ENCODE results near the gene CD40.

The CD40 gene

GRCh38 chr20:46101957-46102356 is 16.2 kb upstream of the CD40 start:
- no peaks in the 10 kb centered on the region for H3K9me3 ChIP-seq (ENCODE audit: insufficient read depth, low read depth, low read length)
- no peaks in the 10 kb centered on the region for H3K9me2 ChIP-seq (replicated peaks; ENCODE audit: low read depth, low read length)
- H3K79me2 ChIP-seq (ENCODE audit: insufficient read depth, low read length) = no peaks in the 10 kb centered on the region
- no peak overlapping the region for H3K9ac ChIP-seq (ENCODE audit: low read depth, low read length, poor library complexity, severe bottlenecking)
- H4K20me1 ChIP-seq (ENCODE audit: insufficient read depth, low read length, poor library complexity, severe bottlenecking) = no peaks in the 10 kb centered on the region
- H3F3A ChIP-seq (ENCODE audit: low read depth) = no peaks in the 10 kb centered on the region
- no peaks in the 10 kb centered on the region for H3K4me1 ChIP-seq (ENCODE audit: insufficient read depth, low read length, poor library complexity, severe bottlenecking)
- no peak overlapping the region for H3K4me2 ChIP-seq (ENCODE audit: low read depth, low read length, poor library complexity, severe bottlenecking)
- no peaks in the 10 kb centered on the region for H3K36me3 ChIP-seq (ENCODE audit: insufficient read depth, low read length)
- no peak overlapping the region for H2AFZ ChIP-seq (ENCODE audit: low read length)
- H3K4me3 ChIP-seq (ENCODE audit: low read length, poor library complexity, severe bottlenecking) = no peak overlapping the region
- TF ChIP-seq CTCF (conservative IDR thresholded peaks at IDR 0.05; ENCODE audit: low read length) (no peak), EZH2phosphoT487 (IDR thresholded peaks at IDR 0.05; ENCODE audit: borderline replicate concordance) (no peak)
- H3K27me3 ChIP-seq (ENCODE audit: insufficient read depth, low read length, poor library complexity, severe bottlenecking) = no peaks in the 10 kb centered on the region

- Histone ChIP-seq H3K9me2 (replicated peaks; ENCODE audit: low read depth, low read length) (no peaks in the 10 kb centered on the region), H4K20me1 (ENCODE audit: insufficient read depth, low read length, poor library complexity, severe bottlenecking) (no peaks in the 10 kb centered on the region), H3K4me3 (ENCODE audit: low read length, poor library complexity, severe bottlenecking) (no peak overlapping the region), H3K4me2 (ENCODE audit: low read depth, low read length, poor library complexity, severe bottlenecking) (no peak overlapping the region), H3K36me3 (ENCODE audit: insufficient read depth, low read length) (no peaks in the 10 kb centered on the region), H3K9me3 (ENCODE audit: insufficient read depth, low read depth, low read length) (no peaks in the 10 kb centered on the region), H3K27me3 (ENCODE audit: insufficient read depth, low read length, poor library complexity, severe bottlenecking) (no peaks in the 10 kb centered on the region), H2AFZ (ENCODE audit: low read length) (no peak overlapping the region), H3K4me1 (ENCODE audit: insufficient read depth, low read length, poor library complexity, severe bottlenecking) (no peaks in the 10 kb centered on the region), H3F3A (ENCODE audit: low read depth) (no peaks in the 10 kb centered on the region), H3K9ac (ENCODE audit: low read depth, low read length, poor library complexity, severe bottlenecking) (no peak overlapping the region), H3K79me2 (ENCODE audit: insufficient read depth, low read length) (no peaks in the 10 kb centered on the region)
- TF ChIP-seq EZH2phosphoT487 (IDR thresholded peaks at IDR 0.05; ENCODE audit: borderline replicate concordance) (no peak), CTCF (conservative IDR thresholded peaks at IDR 0.05; ENCODE audit: low read length) (no peak)
Measured at GRCh38 chr20:46102940-46103339, 15.2 kb upstream of the CD40 start.

GRCh38 chr20:46104262-46104661 is 13.9 kb upstream of the CD40 start:
- Histone ChIP-seq H3K4me3 (ENCODE audit: low read length, poor library complexity, severe bottlenecking) (no peak overlapping the region), H3K9ac (ENCODE audit: low read depth, low read length, poor library complexity, severe bottlenecking) (no peak overlapping the region), H3F3A (ENCODE audit: low read depth) (no peaks in the 10 kb centered on the region), H3K9me3 (ENCODE audit: insufficient read depth, low read depth, low read length) (no peaks in the 10 kb centered on the region), H3K9me2 (replicated peaks; ENCODE audit: low read depth, low read length) (no peaks in the 10 kb centered on the region), H3K4me2 (ENCODE audit: low read depth, low read length, poor library complexity, severe bottlenecking) (no peak overlapping the region), H2AFZ (ENCODE audit: low read length) (no peak overlapping the region), H3K79me2 (ENCODE audit: insufficient read depth, low read length) (no peaks in the 10 kb centered on the region), H3K27me3 (ENCODE audit: insufficient read depth, low read length, poor library complexity, severe bottlenecking) (no peaks in the 10 kb centered on the region), H3K36me3 (ENCODE audit: insufficient read depth, low read length) (no peaks in the 10 kb centered on the region), H3K4me1 (ENCODE audit: insufficient read depth, low read length, poor library complexity, severe bottlenecking) (no peaks in the 10 kb centered on the region), H4K20me1 (ENCODE audit: insufficient read depth, low read length, poor library complexity, severe bottlenecking) (no peaks in the 10 kb centered on the region)
- TF ChIP-seq EZH2phosphoT487 (IDR thresholded peaks at IDR 0.05; ENCODE audit: borderline replicate concordance) (no peak), CTCF (conservative IDR thresholded peaks at IDR 0.05; ENCODE audit: low read length) (no peak)
